Measurements from ENCODE around the gene LMBR1.

GRCh38 chr7:156820445-156821063, 72.4 kb downstream of the LMBR1 start:
- TF ChIP-seq TAF1 (IDR thresholded peaks at IDR 0.05; ENCODE audit: low read depth): no peak
- TF ChIP-seq RAD21 (IDR thresholded peaks at IDR 0.05; ENCODE audit: low read depth): no peak
- TF ChIP-seq REST (IDR thresholded peaks at IDR 0.05; ENCODE audit: low read depth): no peak
